Thymus (tissue), 11 donors: Measurements from ENCODE around the gene CTNND2. TPM values are rescaled to one million over a fixed set of nuclear protein-coding genes. Genes with fewer than 3 reads are reported as not detected.

Experiments used
- DNase-seq, 9 donors: peaks; one replicate each; pipeline ENCODE4 v3.0.0-alpha.2; 2013; ENCODE audit warnings: low spot score in 9 of 9, low read depth in 6 of 9, missing footprints in 1 of 9
- H3K27ac ChIP-seq, 2 donors: one replicate each; pipeline ENCODE4 v1.5.1; 2013; ENCODE audit warnings: control low read depth in 1 of 2, low read depth in 1 of 2, low read length in 1 of 2, mild to moderate bottlenecking in 1 of 2, moderate library complexity in 1 of 2
- H3K27me3 ChIP-seq, 2 donors: one replicate each; pipeline ENCODE4 v1.5.1; 2013; ENCODE audit warnings: low read length in 1 of 2; ENCODE audit not compliant: control insufficient read depth in 2 of 2, insufficient read depth in 1 of 2
- H3K36me3 ChIP-seq, 2 donors: one replicate each; pipeline ENCODE4 v1.5.1; 2013; ENCODE audit warnings: low read length in 1 of 2, mild to moderate bottlenecking in 1 of 2, moderate library complexity in 1 of 2; ENCODE audit not compliant: control insufficient read depth in 2 of 2, insufficient read depth in 2 of 2
- H3K4me1 ChIP-seq, 2 donors: one replicate each; pipeline ENCODE4 v1.5.1; 2013; ENCODE audit warnings: low read length in 2 of 2; ENCODE audit not compliant: control insufficient read depth in 2 of 2, insufficient read depth in 2 of 2
- H3K4me3 ChIP-seq, 2 donors: one replicate each; pipeline ENCODE4 v1.5.1; 2013; ENCODE audit warnings: low read length in 2 of 2, control low read depth in 1 of 2, mild to moderate bottlenecking in 1 of 2
- H3K9me3 ChIP-seq, 2 donors: one replicate each; pipeline ENCODE4 v1.5.1; 2013; ENCODE audit warnings: low read length in 1 of 2, mild to moderate bottlenecking in 1 of 2; ENCODE audit not compliant: control insufficient read depth in 2 of 2, insufficient read depth in 1 of 2
- WGBS: extraction: QIAGEN DNeasy Blood & Tissue Kit; methylation state at CpG from one replicate; pipeline ENCODE4 v1.1.7; 2013; 5-methylcytosine and 5-hydroxymethylcytosine counted together
- polyA plus RNA-seq: library from polyadenylated mRNA; stranded (reverse); fragments of 200-250 nt; gene quantifications from one replicate; pipeline ENCODE4 v1.2.3, GENCODE V29; 2013
- total RNA-seq: library from RNA; stranded (reverse); fragments of 120-200 nt; gene quantifications from one replicate; pipeline ENCODE4 v1.2.4, GENCODE V29; 2013
- donor health status: healthy.

The CTNND2 gene
- total and polyA plus RNA-seq, 2 donors: 0.41 to 0.42 TPM

GRCh38 chr5:11909471-11909870, 5.2 kb upstream of the CTNND2 start:
- H3K4me3 ChIP-seq: no peak overlapping the region
- no peak for DNase-seq
- H3K9me3 ChIP-seq: no peaks in the 10 kb centered on the region
- 93% methylated on average over 2 of the region's 2 CpGs for WGBS
- H3K36me3 ChIP-seq: no peaks in the 10 kb centered on the region
- no peak overlapping the region for H3K27ac ChIP-seq
- peaks cover 7 to 13% of the 10 kb centered on the region in 2 donors for H3K27me3 ChIP-seq
- H3K4me1 ChIP-seq: no peaks in the 10 kb centered on the region

- 91% methylated on average over 2 of the region's 2 CpGs for WGBS
- peaks cover 30 to 34% of the 10 kb centered on the region in 2 donors for H3K27me3 ChIP-seq
- no peaks in the 10 kb centered on the region for H3K4me1 ChIP-seq
- no peak overlapping the region for H3K4me3 ChIP-seq
- no peak for DNase-seq
- H3K27ac ChIP-seq: no peak overlapping the region
- no peaks in the 10 kb centered on the region for H3K36me3 ChIP-seq
- H3K9me3 ChIP-seq: peaks cover 0 to 1% of the 10 kb centered on the region in 2 donors
Measured at GRCh38 chr5:11906497-11906896, 2.3 kb upstream of the CTNND2 start.

- Histone ChIP-seq H3K4me1 (no peaks in the 10 kb centered on the region), H3K36me3 (no peaks in the 10 kb centered on the region), H3K27me3 (peaks cover 30 to 34% of the 10 kb centered on the region in 2 donors), H3K27ac (no peak overlapping the region), H3K4me3 (no peak overlapping the region), H3K9me3 (peaks cover 0 to 1% of the 10 kb centered on the region in 2 donors)
- DNase-seq: no peak
- WGBS: 23% methylated on average over 12 of the region's 12 CpGs
Measured at GRCh38 chr5:11905206-11905605, 960 bp upstream of the CTNND2 start.

GRCh38 chr5:11903614-11904264, 507 bp downstream of the CTNND2 start:
- peaks cover 30 to 34% of the 10 kb centered on the region in 2 donors for H3K27me3 ChIP-seq

GRCh38 chr5:11903121-11903613, 1.1 kb downstream of the CTNND2 start:
- no peak overlapping the region for H3K27ac ChIP-seq
- H3K4me3 ChIP-seq: peak overlapping the region in 1 of 2 donors; percentile 14
- 4% methylated on average over 23 of the region's 23 CpGs for WGBS
- H3K36me3 ChIP-seq: no peaks in the 10 kb centered on the region
- DNase-seq: no peak
- peaks cover 30 to 34% of the 10 kb centered on the region in 2 donors for H3K27me3 ChIP-seq
- H3K4me1 ChIP-seq: no peaks in the 10 kb centered on the region
- H3K9me3 ChIP-seq: peaks cover 0 to 1% of the 10 kb centered on the region in 2 donors

More at GRCh38 chr5:11903614-11904264, 507 bp downstream of the CTNND2 start:
- peaks cover 0 to 1% of the 10 kb centered on the region in 2 donors for H3K9me3 ChIP-seq
- no peak overlapping the region for H3K27ac ChIP-seq
- no peaks in the 10 kb centered on the region for H3K4me1 ChIP-seq
- peak overlapping the region; percentile 8 to 14 for H3K4me3 ChIP-seq
- no peak for DNase-seq
- H3K36me3 ChIP-seq: no peaks in the 10 kb centered on the region
- 2% methylated on average over 97 of the region's 97 CpGs for WGBS

- no peak for DNase-seq
- no peak overlapping the region for H3K27ac ChIP-seq
- H3K4me1 ChIP-seq: no peaks in the 10 kb centered on the region
- H3K9me3 ChIP-seq: peaks cover 0 to 1% of the 10 kb centered on the region in 2 donors
- 68% methylated on average over 8 of the region's 8 CpGs for WGBS
- H3K36me3 ChIP-seq: no peaks in the 10 kb centered on the region
- H3K27me3 ChIP-seq: peaks cover 30 to 34% of the 10 kb centered on the region in 2 donors
- no peak overlapping the region for H3K4me3 ChIP-seq
Measured at GRCh38 chr5:11902201-11902619, 2.0 kb downstream of the CTNND2 start.

- WGBS: 95% methylated on average over 2 of the region's 2 CpGs
- DNase-seq: no peak
- Histone ChIP-seq H3K4me3 (no peak overlapping the region), H3K9me3 (peaks cover 0 to 1% of the 10 kb centered on the region in 2 donors), H3K27me3 (peaks cover 16 to 18% of the 10 kb centered on the region in 2 donors), H3K4me1 (no peaks in the 10 kb centered on the region), H3K36me3 (no peaks in the 10 kb centered on the region), H3K27ac (no peak overlapping the region)
Measured at GRCh38 chr5:11898787-11899186, 5.5 kb downstream of the CTNND2 start.

GRCh38 chr5:11897781-11898180, 6.5 kb downstream of the CTNND2 start:
- no peaks in the 10 kb centered on the region for H3K9me3 ChIP-seq
- DNase-seq: no peak
- H3K27ac ChIP-seq: no peak overlapping the region
- peaks cover 8% of the 10 kb centered on the region in 2 donors for H3K27me3 ChIP-seq
- no peak overlapping the region for H3K4me3 ChIP-seq
- H3K4me1 ChIP-seq: no peaks in the 10 kb centered on the region
- H3K36me3 ChIP-seq: no peaks in the 10 kb centered on the region

- Histone ChIP-seq H3K27me3 (no peaks in the 10 kb centered on the region), H3K9me3 (no peaks in the 10 kb centered on the region), H3K4me1 (no peaks in the 10 kb centered on the region), H3K4me3 (no peak overlapping the region), H3K36me3 (no peaks in the 10 kb centered on the region), H3K27ac (no peak overlapping the region)
- no peak for DNase-seq
- WGBS: 66% methylated on average over 5 of the region's 5 CpGs
Measured at GRCh38 chr5:11894992-11895391, 9.3 kb downstream of the CTNND2 start.
